SK-N-SH (cell line): ENCODE data around the gene H2BW2.

ENCODE experiments used
- EP300 ChIP-seq, 2 experiments: IDR thresholded peaks; 2 replicates each; pipeline versions ENCODE4 v1.4.0 to v1.6.1; 2012; ENCODE audit warnings: borderline replicate concordance in 1 of 2, low read depth in 1 of 2, low read length in 1 of 2
- GATA2 ChIP-seq: sonication (generic); formaldehyde crosslinking; IDR thresholded peaks from 2 replicates; pipeline ENCODE4 v1.5.0; 2020; ENCODE audit warnings: mild to moderate bottlenecking, missing genetic modification reagents
- NFIC ChIP-seq: IDR thresholded peaks from 2 replicates; pipeline ENCODE4 v1.4.0; 2012; ENCODE audit warnings: borderline replicate concordance
- POLR2AphosphoS5 ChIP-seq: IDR thresholded peaks from 2 replicates; pipeline ENCODE4 v1.6.1; 2012; ENCODE audit warnings: low read depth, low read length
- RAD21 ChIP-seq: IDR thresholded peaks from 2 replicates; pipeline ENCODE4 v1.6.1; 2012; ENCODE audit warnings: mild to moderate bottlenecking, low read length
- RXRA ChIP-seq: IDR thresholded peaks from 2 replicates; pipeline ENCODE4 v1.4.0; 2012; ENCODE audit warnings: low read depth, mild to moderate bottlenecking, borderline replicate concordance
- SMC3 ChIP-seq: IDR thresholded peaks from 2 replicates; pipeline ENCODE4 v1.6.1; 2012; ENCODE audit warnings: low read depth, low read length, improper control_type of control experiment
- TAF1 ChIP-seq: IDR thresholded peaks from 2 replicates; pipeline ENCODE4 v1.6.1; 2012; ENCODE audit warnings: low read depth, mild to moderate bottlenecking, low read length, moderate library complexity, borderline replicate concordance
- YY1 ChIP-seq: IDR thresholded peaks from 2 replicates; pipeline ENCODE4 v1.4.0; 2012; ENCODE audit warnings: low read depth, mild to moderate bottlenecking
- TF ChIP-seq, protein P1 (sequence below): IDR thresholded peaks from 2 replicates; pipeline ENCODE4; 2012
- TF ChIP-seq, protein P2 (sequence below): fragments of 200-600 bp; sonication (generic); IDR thresholded peaks from 2 replicates; pipeline ENCODE4 v1.6.1; 2017; ENCODE audit warnings: antibody characterized with exemption, mild to moderate bottlenecking, moderate library complexity
- TF ChIP-seq, protein P3 (sequence below): fragments of 150-350 bp; IDR thresholded peaks from 2 replicates; pipeline ENCODE4 v1.6.1; 2017; ENCODE audit warnings: antibody characterized with exemption, low read length, low read depth, borderline replicate concordance
- TF ChIP-seq, protein P4 (sequence below): IDR thresholded peaks from 2 replicates; pipeline ENCODE4 v1.4.0; 2012; ENCODE audit warnings: low read depth

DNA sequence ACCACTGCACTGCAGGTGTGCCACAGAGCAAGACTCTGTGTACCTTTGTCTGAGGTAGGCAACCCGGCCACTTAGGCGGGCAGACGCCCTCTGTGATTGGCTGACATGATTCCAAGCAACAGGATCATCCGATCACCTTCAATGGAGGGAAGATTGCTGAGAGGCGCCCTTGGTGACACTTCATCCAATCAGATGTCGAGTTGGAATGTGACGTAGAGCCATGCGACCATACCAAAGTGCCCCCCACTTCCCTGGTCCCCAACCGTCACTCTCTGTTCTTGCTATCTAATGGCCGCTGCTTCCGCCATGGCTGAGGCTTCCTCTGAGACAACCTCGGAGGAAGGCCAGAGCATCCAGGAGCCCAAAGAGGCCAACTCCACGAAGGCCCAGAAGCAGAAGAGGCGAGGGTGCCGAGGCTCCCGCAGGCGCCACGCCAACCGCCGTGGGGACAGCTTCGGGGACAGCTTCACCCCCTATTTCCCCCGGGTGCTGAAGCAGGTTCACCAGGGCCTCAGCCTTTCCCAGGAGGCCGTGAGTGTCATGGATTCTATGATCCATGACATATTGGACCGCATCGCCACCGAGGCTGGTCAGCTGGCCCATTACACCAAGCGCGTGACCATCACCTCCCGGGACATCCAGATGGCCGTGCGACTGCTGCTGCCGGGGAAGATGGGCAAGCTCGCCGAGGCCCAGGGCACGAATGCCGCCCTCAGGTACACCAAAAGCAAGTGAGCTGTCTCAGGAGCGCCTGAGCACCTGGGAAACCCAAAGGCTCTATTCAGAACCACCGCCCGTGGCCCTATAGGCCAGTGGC, at the start of gene H2BW2:
- TF ChIP-seq TAF1 (no peak), EP300 (IDR thresholded peaks at IDR 0.05; ENCODE audit: borderline replicate concordance in 1 of 2, low read depth in 1 of 2, low read length in 1 of 2) (no peak), GATA2 (CRISPR knock-in tag) (no peak), NFIC (no peak), YY1 (no peak), RAD21 (no peak), POLR2AphosphoS5 (no peak), RXRA (no peak), SMC3 (no peak)
- TF ChIP-seq, protein P1, sequence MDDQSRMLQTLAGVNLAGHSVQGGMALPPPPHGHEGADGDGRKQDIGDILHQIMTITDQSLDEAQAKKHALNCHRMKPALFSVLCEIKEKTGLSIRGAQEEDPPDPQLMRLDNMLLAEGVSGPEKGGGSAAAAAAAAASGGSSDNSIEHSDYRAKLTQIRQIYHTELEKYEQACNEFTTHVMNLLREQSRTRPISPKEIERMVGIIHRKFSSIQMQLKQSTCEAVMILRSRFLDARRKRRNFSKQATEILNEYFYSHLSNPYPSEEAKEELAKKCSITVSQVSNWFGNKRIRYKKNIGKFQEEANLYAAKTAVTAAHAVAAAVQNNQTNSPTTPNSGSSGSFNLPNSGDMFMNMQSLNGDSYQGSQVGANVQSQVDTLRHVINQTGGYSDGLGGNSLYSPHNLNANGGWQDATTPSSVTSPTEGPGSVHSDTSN = no peak
- TF ChIP-seq, protein P2, sequence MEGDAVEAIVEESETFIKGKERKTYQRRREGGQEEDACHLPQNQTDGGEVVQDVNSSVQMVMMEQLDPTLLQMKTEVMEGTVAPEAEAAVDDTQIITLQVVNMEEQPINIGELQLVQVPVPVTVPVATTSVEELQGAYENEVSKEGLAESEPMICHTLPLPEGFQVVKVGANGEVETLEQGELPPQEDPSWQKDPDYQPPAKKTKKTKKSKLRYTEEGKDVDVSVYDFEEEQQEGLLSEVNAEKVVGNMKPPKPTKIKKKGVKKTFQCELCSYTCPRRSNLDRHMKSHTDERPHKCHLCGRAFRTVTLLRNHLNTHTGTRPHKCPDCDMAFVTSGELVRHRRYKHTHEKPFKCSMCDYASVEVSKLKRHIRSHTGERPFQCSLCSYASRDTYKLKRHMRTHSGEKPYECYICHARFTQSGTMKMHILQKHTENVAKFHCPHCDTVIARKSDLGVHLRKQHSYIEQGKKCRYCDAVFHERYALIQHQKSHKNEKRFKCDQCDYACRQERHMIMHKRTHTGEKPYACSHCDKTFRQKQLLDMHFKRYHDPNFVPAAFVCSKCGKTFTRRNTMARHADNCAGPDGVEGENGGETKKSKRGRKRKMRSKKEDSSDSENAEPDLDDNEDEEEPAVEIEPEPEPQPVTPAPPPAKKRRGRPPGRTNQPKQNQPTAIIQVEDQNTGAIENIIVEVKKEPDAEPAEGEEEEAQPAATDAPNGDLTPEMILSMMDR = no peak
- TF ChIP-seq, protein P3, sequence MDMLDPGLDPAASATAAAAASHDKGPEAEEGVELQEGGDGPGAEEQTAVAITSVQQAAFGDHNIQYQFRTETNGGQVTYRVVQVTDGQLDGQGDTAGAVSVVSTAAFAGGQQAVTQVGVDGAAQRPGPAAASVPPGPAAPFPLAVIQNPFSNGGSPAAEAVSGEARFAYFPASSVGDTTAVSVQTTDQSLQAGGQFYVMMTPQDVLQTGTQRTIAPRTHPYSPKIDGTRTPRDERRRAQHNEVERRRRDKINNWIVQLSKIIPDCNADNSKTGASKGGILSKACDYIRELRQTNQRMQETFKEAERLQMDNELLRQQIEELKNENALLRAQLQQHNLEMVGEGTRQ = no peak
- TF ChIP-seq, protein P4, sequence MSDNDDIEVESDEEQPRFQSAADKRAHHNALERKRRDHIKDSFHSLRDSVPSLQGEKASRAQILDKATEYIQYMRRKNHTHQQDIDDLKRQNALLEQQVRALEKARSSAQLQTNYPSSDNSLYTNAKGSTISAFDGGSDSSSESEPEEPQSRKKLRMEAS = no peak
